GM10248 (cell line): ENCODE data around the gene PTGES.

Experiments
- CTCF ChIA-PET: fragments of 300-600 bp; sonication (Branson Sonifier 250); formaldehyde crosslinking; extraction: SDS; loops from one replicate; lab custom pipeline; 2021; ENCODE audit warnings: antibody characterized with exemption; lab: Yijun Ruan, JAX
- POLR2A ChIA-PET: fragments of 350-650 bp; sonication (Branson Sonifier 250); formaldehyde crosslinking; extraction: SDS; loops from one replicate; lab custom pipeline; 2020; ENCODE audit warnings: antibody characterized with exemption; lab: Yijun Ruan, JAX
- DNase-seq: peaks from one replicate; pipeline ENCODE4 v3.0.0; 2012; ENCODE audit errors: extremely low spot score
- TF ChIP-seq, protein P1 (sequence below): IDR thresholded peaks from 2 replicates; pipeline ENCODE4 v1.5.1; 2012; ENCODE audit warnings: mild to moderate bottlenecking, low read depth; ENCODE audit errors: extremely low read depth, missing control alignments, control extremely low read depth

PTGES gene

DNA sequence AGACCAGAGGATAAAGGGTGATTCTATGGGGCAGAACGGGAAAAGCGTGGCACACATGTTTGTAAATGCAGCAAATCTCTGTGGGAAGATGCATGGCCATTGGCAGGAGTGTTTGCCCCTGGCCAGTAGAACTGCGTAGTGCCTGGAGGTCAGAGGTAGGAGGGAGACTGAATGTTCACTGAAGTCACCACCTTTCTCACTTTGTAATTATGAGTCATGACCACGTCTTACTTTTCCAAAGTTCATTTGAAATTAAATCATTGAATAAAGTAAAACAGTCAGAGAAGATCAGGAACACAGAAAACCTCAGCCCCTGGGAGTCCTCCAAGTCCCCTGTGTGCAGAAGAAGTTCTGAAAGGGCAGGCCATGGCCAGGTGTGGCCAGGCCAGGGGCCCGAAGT is 4.6 kb downstream of the PTGES start:
- ChIA-PET POLR2A (no interaction called here), CTCF (interaction anchor here (4.1 kb wide), 1 partner anchor 11 kb away, joined by 22 read pairs; no protein-coding TSS in a partner anchor)
- TF ChIP-seq, protein P1, sequence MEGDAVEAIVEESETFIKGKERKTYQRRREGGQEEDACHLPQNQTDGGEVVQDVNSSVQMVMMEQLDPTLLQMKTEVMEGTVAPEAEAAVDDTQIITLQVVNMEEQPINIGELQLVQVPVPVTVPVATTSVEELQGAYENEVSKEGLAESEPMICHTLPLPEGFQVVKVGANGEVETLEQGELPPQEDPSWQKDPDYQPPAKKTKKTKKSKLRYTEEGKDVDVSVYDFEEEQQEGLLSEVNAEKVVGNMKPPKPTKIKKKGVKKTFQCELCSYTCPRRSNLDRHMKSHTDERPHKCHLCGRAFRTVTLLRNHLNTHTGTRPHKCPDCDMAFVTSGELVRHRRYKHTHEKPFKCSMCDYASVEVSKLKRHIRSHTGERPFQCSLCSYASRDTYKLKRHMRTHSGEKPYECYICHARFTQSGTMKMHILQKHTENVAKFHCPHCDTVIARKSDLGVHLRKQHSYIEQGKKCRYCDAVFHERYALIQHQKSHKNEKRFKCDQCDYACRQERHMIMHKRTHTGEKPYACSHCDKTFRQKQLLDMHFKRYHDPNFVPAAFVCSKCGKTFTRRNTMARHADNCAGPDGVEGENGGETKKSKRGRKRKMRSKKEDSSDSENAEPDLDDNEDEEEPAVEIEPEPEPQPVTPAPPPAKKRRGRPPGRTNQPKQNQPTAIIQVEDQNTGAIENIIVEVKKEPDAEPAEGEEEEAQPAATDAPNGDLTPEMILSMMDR = no peak
- no peak for DNase-seq

DNA sequence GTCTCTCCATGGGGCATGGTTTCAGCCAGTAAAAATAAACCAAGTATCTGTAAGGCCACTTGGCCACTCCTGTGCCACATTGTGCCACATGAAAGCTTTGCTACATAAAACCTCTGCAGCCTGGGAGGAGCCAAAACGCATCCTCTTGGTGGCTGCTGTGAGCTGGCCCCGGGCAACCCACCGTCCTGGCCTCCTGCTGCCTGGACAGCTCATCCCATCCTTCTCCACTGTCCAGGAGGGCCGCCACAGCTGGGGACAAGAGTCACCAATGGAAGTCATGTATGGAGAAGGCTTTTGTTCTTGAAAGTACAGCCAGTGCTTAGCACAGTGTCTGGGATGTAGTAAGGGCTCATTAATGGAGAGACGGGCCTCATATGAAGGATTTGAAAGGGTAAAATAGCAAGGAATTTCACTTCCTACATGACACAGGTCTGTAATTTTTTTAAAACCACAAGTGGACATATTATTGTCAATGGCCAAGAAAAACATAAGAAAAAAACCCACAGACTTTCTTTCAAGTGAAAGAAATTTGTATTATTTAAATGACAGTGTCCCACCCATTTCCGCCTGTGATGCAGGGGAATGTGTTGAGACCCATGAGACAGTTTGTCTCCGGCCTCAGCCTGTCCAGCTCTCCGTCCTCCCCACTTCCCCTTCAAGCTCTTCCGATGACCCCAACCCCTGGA is 6.6 kb downstream of the PTGES start:
- TF ChIP-seq, protein P1 = no peak
- ChIA-PET POLR2A (interaction anchor here (0.7 kb wide), 1 partner anchor 110 kb away, joined by 5 read pairs; no protein-coding TSS in a partner anchor), CTCF (interaction anchor here (1.0 to 2.4 kb wide), 3 partner anchors 8 to 36 kb away, joined by 3 to 10 read pairs (median 4); no protein-coding TSS in a partner anchor)
- DNase-seq = no peak

DNA sequence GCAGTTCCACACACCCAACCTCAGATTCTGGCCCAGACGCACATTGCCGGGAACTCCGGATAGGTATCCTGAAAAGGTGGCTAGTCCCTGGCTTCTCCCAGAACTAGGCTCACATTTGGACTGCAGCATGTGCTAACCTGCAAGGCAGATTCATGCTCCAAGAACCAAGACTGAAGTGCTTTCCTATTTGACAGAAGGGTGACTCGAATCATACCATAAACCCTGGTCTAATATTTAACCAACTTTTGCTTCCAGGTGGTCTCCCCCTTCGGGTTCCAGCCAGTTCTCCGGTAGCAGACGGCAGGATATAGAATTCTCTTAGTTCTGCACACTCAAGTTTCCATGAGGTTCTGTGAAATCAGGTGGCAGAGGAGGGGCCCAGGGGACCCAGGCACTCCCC is 7.6 kb downstream of the PTGES start:
- CTCF ChIA-PET = interaction anchor here (2.4 kb wide), 1 partner anchor 7 kb away, joined by 10 read pairs; no protein-coding TSS in a partner anchor
- TF ChIP-seq, protein P1 = no peak
- DNase-seq = no peak
- POLR2A ChIA-PET = interaction anchor here (0.7 kb wide), 1 partner anchor 109 kb away, joined by 5 read pairs; no protein-coding TSS in a partner anchor

DNA sequence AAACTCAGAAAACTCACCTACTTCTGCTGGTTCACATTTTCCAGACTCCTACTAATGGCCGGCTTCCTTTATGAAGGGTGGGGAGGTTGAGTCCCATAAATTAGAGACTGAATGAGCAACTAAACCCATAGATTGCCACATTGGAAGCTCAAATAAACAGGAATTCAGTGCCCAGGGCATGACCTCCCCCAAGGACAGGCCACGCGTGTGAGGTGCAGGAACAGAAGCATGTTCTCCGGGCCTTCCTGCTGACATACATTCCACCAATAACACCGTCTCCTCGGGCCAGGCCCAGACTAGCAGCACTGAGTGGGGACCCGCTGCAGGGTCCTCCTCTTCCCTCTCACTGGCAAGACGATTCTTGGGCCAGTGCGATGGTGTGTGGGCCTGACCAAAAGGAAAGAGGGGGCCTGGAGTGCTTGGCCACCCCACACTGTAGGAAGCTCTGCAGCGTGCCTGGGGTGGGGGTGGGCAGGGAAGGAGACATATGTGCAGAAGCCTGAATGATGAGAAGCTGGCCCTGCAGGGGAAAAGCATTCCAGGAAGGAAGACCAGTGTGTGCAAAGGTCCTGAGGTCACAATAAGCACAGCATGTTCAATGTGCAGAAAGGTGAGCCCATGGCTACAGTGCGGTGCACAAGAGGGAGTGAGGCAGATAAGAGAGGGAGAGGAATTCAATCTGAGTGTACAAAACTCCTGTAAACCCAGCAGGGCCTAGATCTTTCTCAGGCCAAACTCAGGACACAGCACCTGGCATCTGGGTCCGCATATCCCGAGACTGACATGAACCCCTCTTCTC is 12.0 kb downstream of the PTGES start:
- DNase-seq = no peak
- TF ChIP-seq, protein P1 = no peak
- POLR2A ChIA-PET = no interaction called here
- CTCF ChIA-PET = interaction anchor here (1.0 to 8.4 kb wide), 5 partner anchors 14 to 49 kb away, joined by 3 to 99 read pairs (median 7); no protein-coding TSS in a partner anchor

DNA sequence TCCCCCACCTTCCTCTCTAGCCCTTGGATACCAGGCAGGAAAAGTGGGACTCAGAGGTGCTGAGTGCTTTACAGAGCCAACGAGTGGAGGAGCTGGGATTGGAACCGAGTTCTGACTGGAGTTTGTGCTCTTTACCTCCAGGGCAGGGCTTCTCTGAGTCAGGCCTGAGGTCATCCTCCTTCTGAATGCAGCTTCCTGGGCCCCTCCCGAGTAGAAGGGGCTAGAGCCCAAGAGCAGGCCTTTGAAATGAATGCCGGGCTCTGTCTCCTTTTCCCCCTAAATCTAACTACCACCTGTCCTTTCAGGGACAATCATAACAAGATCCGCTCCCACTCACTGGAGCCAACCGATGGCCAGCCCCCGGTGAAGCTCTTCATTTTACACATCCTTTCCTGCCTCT is 12.7 kb downstream of the PTGES start:
- POLR2A ChIA-PET = no interaction called here
- TF ChIP-seq, protein P1 = no peak
- DNase-seq = no peak
- CTCF ChIA-PET = interaction anchor here (1.0 to 8.4 kb wide), 5 partner anchors 13 to 50 kb away, joined by 3 to 99 read pairs (median 4); no protein-coding TSS in a partner anchor

DNA sequence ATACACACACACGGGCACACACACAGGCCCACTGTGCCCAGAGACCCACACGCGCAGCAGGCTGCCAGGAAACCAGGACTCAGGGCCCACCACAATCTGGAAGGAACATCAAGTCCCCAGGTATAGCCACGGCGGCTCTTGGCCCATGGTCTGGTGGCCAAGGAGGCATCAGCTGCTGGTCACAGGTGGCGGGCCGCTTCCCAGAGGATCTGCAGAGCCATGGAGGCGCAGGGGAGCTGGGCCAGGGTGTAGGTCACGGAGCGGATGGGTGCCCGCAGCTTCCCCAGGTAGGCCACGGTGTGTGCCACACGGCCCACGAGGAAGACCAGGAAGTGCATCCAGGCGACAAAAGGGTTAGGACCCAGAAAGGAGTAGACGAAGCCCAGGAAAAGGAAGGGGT is 13.4 kb downstream of the PTGES start:
- ChIA-PET POLR2A (no interaction called here), CTCF (interaction anchor here (1.2 to 8.4 kb wide), 6 partner anchors 12 to 52 kb away, joined by 4 to 99 read pairs (median 28); no protein-coding TSS in a partner anchor)
- DNase-seq = no peak
- TF ChIP-seq, protein P1 = no peak
